GM18867 (cell line): ENCODE results near the gene IGF1R.

Experiments used
- ATAC-seq: cut with Tn5 transposase; IDR thresholded peaks from one replicate; pipeline ENCODE4 v1.9.1; 2021; ENCODE audit warnings: mild to moderate bottlenecking, moderate library complexity; ENCODE audit not compliant: unreplicated experiment

Gene IGF1R

DNA sequence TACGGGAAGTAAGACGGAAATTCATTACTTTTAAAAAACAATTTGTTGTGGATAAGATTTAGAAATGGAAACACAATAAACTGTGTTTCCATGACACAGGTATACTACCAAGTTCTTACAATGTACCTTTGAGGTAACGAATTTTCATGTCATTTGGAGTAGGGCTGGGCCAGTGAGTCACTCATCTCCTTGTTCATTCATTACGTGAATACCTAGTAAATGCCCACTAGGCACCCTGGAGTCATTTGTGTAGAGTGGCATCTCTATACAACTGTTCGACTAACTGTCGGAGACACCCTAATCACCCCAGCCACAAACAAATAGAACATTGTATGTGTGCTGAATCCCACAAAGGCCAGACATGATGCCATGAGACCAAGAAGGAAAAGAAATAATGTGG lies 94.8 kb downstream of the IGF1R start:
- ATAC-seq, result no peak

DNA sequence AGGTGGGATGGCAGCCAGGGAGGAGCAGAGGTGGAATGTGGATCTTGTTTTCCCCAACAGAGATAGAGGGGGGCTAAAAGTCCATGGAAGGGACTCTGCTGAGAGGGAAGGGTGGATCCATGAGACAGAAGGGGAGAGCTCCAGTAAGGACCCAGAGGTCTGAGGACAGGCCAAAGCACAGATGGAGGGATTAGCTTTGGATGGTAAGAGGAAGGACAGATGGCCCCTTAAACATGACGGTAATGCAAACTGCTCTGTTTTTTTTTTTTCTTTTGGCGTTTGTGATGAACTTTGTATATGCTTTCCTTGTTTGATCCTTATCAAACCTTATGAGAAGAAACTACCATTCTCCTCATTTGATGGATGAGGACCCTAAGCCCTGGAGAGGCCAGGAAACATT lies 96.2 kb downstream of the IGF1R start:
- ATAC-seq, result no peak

- no peak for ATAC-seq
These were observed 96.8 kb downstream of the IGF1R start for GRCh38 chr15:98745179-98745578.

GRCh38 chr15:98745650-98746374 lies 97.5 kb downstream of the IGF1R start:
- ATAC-seq, result no peak

- ATAC-seq, result no peak
These were observed 98.2 kb downstream of the IGF1R start for GRCh38 chr15:98746375-98747155.

GRCh38 chr15:98751767-98752166 lies 103.4 kb downstream of the IGF1R start:
- ATAC-seq, result no peak

DNA sequence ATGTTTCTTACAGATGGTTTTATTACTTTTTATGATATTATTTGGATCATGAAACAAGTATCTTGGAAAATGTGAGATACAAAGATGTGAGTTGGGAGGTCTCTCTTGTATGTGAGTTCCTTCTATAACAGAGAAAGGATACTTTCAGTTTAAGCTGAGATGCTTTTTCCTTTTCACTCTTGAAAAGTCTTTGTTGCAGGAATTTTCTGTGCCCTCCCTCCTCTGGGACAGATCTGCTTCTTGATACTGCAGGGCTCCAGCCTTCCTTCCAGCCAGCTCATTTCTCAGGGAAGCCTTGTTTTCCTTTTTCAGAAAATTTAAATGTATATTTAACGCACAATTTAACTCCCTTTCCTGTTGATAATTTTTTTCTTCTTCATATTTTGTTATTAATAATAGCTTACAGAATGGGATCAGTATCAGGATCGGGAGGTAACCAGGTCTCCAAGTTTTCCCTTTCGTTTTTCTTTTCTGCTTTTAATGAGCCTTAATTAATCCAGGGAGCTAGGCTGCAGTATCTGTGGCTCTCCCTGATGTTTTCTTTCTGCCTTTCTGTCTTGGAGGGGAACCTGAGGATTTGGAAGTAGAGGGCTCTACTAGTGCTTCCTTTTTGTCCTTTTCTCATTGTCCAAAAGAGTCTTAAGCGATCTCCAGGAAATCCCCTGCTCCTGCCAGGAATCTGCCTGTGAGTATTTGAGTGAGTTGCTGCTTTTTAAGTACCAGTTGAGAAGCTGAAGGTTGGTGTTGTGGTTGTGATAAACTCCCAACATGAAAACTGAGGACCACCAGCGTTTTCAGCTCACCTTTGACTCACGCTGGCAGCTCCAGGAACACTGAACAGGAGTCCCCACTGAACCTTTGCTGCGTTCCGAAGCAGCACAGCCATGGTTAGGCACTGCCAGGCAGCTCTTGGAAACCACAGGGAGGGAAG lies 105.7 kb downstream of the IGF1R start:
- no peak for ATAC-seq

GRCh38 chr15:98754657-98755022 lies 106.3 kb downstream of the IGF1R start:
- no peak for ATAC-seq

DNA sequence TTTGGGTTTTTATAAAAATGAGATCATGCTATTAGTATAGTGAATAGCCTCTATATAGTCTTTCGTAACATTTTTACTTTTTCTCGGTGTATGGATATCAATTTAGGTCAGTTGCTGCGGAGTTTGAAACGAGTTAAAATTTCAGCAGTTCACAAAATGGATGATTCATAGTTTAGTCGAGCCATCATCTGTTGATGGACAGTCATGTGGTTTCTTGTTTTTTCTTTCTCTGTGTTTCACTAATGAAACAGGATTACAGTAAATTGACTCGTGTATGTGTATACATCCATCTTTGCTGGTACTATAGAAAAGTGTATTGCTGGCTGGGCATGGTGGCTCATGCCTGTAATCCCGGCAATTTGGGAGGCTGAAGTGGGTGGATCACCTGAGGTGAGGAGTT lies 106.8 kb downstream of the IGF1R start:
- no peak for ATAC-seq

GRCh38 chr15:98755781-98756180 lies 107.4 kb downstream of the IGF1R start:
- ATAC-seq, result no peak

DNA sequence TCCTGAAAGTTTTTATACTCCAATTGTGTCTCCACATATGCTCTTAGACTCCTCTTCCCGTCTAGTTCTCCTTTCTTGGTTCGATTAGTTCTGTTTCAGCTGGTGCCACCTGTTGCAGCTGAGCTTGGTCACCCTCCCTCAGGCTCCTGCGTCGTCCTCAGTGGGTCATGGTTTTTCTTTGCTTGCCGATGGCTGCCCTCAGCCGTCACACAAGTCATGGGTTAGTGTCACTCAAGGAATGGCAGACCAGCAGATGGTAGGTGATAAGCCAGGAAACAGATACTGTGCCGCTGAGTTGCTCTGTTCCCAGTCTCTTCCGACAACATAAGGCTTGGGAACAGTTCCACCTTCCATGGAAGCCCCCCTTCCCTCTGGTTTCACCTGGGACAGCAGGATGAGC lies 109.9 kb downstream of the IGF1R start:
- no peak for ATAC-seq

DNA sequence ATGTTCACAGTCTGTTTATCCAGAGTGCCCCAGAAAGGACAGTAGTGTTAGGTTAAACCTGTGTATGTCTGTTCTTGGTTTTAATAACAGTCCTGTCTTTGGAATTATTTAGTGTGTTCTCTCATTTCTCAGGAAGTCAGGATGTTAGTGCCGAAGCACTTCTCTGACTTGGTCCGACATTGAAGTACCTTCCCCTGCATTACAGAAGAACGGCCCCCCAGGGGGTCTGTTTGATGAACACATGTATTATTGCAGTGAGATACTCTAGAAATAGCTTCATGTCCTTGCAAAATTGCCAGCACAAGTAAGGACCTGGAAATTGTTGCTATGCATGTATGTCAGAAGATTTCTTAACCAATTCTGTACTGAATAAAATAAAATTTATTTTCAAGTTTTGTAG lies 110.9 kb downstream of the IGF1R start:
- no peak for ATAC-seq

DNA sequence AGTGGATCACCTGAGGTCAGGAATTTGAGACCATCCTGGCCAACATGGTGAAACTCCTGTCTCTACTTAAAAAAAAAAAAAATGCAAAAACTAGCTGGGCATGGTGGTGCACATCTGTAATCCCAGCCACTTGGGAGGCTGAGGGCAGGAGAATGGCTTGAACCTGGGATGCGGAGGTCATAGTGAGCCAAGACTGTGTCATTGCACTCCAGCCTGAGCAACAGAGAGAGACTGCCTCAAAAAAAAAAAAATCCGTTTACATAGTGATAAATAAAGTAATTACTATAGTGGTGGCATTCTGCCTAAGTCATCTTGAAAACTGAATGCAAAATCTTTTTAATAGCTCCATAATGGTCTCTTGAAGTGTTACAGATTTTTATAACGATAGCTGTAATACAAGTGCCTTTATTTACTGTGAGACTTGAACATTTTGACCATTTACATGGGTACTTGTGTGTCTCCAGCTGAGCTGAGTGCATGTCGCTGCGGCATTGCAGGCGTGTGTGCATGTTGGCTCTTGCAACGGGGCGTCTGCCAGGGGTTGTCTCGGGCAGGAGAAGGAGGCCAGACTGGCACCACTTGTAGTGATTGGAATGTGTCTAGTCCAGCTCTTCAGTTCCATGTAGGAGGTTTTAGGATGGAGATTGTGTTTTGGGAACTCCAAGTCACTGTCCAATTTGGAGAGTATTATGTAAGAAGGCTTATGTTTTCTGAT lies 111.9 kb downstream of the IGF1R start:
- ATAC-seq, result no peak

- no peak for ATAC-seq
These were observed 112.6 kb downstream of the IGF1R start for GRCh38 chr15:98760975-98761374.

GRCh38 chr15:98763179-98763578 lies 114.8 kb downstream of the IGF1R start:
- ATAC-seq, result no peak

DNA sequence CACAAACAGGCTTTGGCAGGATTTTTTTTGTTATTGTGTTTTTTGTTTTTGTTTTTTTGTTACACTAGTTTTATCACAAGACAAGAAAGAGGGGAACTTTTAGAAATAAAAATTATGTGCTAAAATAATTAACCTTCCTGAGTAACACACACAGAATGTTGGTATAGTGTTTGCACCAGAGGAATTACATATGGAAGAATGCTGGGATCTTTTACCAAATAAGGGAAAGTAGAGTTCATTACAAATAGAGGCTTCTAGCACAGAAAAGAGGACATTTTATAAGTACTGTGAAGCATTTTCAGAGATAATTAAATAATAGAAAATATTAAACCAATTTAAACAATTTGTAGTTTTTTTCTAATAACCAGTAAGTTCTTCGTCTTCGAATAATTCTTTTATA lies 116.0 kb downstream of the IGF1R start:
- no peak for ATAC-seq

GRCh38 chr15:98765610-98766009 lies 117.3 kb downstream of the IGF1R start:
- ATAC-seq, result no peak

DNA sequence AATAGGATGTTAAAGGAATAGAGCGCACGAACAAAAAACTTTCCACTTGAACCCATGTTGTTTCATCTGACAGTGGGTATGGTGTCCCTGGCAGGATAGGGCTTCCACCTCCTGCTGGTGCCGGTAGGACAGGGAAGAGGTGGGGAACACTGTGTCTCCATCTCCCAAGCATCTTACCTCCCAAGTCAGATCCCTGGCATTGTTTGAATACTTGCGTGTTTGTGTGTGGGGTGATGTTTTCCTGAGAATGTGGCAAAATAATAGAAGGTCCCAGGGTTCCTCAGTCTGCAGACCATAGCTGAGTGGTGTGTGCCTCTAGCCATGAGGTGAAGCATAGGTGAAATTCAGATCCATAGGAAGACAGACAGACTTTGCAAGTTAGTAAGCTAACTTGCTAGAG lies 119.4 kb downstream of the IGF1R start:
- ATAC-seq, result no peak

DNA sequence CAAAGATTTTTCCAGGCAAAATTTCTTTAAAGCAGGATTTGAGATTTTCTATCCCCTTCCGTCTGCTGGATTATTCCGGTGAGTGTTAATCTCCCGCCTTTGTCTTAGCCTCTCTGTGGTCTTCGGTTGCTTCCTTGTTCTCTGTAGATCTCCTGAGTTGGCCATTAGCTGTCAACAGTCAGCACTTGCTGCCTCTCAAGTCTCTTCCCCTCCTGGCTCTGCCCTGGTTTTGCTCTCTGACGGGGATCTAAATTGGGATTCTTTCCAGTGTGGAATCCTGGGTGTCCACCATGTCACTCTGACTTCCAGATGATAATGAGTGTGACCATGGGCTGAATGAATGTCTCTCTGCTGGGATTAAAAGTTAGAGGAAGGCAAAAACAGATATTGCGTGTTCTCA lies 121.5 kb downstream of the IGF1R start:
- ATAC-seq, result no peak

- ATAC-seq, result no peak
These were observed 122.6 kb downstream of the IGF1R start for GRCh38 chr15:98770984-98771383.

DNA sequence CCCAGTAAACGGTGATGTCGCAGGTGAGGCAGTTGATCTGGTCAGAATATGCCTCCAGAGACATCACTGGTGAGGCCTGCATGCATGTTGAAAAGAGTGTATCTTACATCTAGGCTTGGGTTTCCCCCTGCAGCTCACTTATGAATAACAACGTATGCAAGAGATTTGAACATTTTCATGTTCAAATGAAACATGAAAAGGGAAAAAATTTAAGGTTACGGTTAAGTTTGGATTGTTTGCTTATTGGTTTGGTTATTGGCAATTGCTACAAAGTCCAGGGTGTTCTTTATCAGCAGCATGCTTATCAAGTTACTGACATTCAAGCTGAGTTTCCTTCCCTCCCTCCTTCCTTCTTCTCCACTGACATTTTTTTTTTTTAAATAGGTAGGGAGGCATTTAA lies 123.2 kb downstream of the IGF1R start:
- no peak for ATAC-seq
